Measurements from ENCODE around the gene BCAP29. TPM values are rescaled to one million over a fixed set of nuclear protein-coding genes. Genes with fewer than 3 reads are reported as not detected.

Gene BCAP29
- total RNA-seq, 6 donors from 2014 or later: 29.6 to 97.0 (median 62.2) TPM

DNA sequence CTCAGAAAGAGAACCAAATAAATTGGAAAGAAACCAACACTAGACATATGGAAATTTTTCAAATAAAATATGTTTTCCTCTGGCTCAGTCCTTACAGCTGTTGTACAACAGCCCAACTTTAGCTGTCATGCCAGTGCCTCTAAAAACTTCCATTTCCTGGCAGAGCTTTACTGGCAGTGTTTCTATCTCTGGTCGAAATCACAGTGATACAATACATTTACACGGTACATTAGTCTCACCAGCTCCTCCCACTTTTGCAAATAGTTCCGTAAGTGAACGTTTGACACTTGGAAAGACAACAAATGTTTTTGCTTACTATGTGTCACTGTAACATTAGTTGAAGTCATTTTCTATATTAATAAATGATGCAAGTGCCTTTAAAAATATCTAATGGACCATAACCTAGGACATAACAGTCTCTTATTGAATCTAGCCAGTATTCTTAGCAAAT is 29.8 kb downstream of the BCAP29 start:
- no peaks in the 10 kb centered on the region for H3K9me3 ChIP-seq
- TF ChIP-seq POLR2A (IDR thresholded peaks at IDR 0.05): no peak
- TF ChIP-seq, protein P1, sequence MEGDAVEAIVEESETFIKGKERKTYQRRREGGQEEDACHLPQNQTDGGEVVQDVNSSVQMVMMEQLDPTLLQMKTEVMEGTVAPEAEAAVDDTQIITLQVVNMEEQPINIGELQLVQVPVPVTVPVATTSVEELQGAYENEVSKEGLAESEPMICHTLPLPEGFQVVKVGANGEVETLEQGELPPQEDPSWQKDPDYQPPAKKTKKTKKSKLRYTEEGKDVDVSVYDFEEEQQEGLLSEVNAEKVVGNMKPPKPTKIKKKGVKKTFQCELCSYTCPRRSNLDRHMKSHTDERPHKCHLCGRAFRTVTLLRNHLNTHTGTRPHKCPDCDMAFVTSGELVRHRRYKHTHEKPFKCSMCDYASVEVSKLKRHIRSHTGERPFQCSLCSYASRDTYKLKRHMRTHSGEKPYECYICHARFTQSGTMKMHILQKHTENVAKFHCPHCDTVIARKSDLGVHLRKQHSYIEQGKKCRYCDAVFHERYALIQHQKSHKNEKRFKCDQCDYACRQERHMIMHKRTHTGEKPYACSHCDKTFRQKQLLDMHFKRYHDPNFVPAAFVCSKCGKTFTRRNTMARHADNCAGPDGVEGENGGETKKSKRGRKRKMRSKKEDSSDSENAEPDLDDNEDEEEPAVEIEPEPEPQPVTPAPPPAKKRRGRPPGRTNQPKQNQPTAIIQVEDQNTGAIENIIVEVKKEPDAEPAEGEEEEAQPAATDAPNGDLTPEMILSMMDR (IDR thresholded peaks at IDR 0.05): no peak
- TF ChIP-seq POLR2AphosphoS5 (IDR thresholded peaks at IDR 0.05): no peak
- TF ChIP-seq EP300 (IDR thresholded peaks at IDR 0.05): no peak
- no peaks in the 10 kb centered on the region for H3K27me3 ChIP-seq
- ATAC-seq (ENCODE audit: low FRiP score in 2 of 2) (no peak), DNase-seq (no peak)
- H3K4me1 ChIP-seq: peaks cover 0 to 15% (median 0%) of the 10 kb centered on the region in 4 donors
- no peak overlapping the region for H3K27ac ChIP-seq
- no peak overlapping the region for H3K4me3 ChIP-seq
- WGBS, 2 donors: 60 to 68% methylated on average over 4 of the region's 4 CpGs
- peaks cover 0 to 30% (median 10%) of the 10 kb centered on the region in 4 donors for H3K36me3 ChIP-seq

DNA sequence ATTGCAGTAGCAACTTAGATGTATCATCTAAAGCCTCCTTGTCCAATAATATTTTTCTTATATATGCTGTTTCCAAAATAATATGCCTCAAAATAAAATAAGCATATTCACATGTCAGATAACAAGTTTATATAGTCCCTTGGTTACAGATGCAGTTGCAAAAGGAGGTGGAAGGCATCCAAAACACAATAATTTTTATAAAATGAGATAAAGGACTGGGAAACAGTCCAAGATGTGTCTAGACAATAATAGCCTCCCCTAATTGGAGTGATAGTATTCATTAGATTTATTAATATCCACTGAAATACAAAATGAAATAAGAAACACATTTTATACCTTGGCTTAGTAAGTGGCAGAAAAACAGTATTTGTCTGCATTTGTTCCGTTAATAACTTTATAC is 30.3 kb downstream of the BCAP29 start:
- Histone ChIP-seq H3K9me3 (no peaks in the 10 kb centered on the region), H3K27ac (no peak overlapping the region), H3K4me3 (no peak overlapping the region), H3K27me3 (no peaks in the 10 kb centered on the region), H3K4me1 (peaks cover 0 to 15% (median 0%) of the 10 kb centered on the region in 4 donors), H3K36me3 (peaks cover 0 to 30% (median 10%) of the 10 kb centered on the region in 4 donors)
- DNase-seq (no peak), ATAC-seq (ENCODE audit: low FRiP score in 2 of 2) (no peak)
- WGBS, 2 donors: 93 to 94% methylated on average over 1 of the region's 1 CpG
- TF ChIP-seq, protein P1 (IDR thresholded peaks at IDR 0.05): no peak
- TF ChIP-seq POLR2A (IDR thresholded peaks at IDR 0.05) (no peak), POLR2AphosphoS5 (IDR thresholded peaks at IDR 0.05) (no peak), EP300 (IDR thresholded peaks at IDR 0.05) (no peak)

DNA sequence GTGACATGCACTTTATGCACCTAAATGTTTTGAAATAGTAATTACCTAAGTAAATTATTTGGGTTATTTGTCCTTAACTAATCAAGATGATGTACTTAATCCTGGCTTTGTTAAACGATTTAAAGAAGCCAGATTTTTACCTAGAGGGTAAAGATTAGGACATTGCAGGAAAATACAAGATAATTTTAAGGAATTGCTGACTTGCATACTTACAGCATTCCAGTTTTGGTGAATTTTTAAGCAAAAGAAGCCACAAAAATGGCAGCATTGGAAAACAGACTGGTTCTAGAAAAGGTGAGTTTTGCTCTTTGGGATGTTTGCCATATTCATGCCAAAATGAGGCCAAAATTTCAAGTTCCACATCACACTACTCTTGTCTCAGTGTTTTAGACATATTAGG is 33.4 kb downstream of the BCAP29 start:
- Histone ChIP-seq H3K27ac (no peak overlapping the region), H3K27me3 (no peaks in the 10 kb centered on the region), H3K4me3 (no peak overlapping the region), H3K4me1 (peaks cover 0 to 15% (median 0%) of the 10 kb centered on the region in 4 donors), H3K36me3 (peaks cover 0 to 46% (median 10%) of the 10 kb centered on the region in 4 donors), H3K9me3 (no peaks in the 10 kb centered on the region)
- DNase-seq (no peak), ATAC-seq (ENCODE audit: low FRiP score in 2 of 2) (no peak)
- 85 to 96% methylated on average over 1 of the region's 1 CpG for WGBS, 2 donors
- TF ChIP-seq EP300 (IDR thresholded peaks at IDR 0.05): no peak
- TF ChIP-seq, protein P1 (IDR thresholded peaks at IDR 0.05): no peak
- TF ChIP-seq POLR2AphosphoS5 (IDR thresholded peaks at IDR 0.05): no peak
- no peak for TF ChIP-seq POLR2A (IDR thresholded peaks at IDR 0.05)

DNA sequence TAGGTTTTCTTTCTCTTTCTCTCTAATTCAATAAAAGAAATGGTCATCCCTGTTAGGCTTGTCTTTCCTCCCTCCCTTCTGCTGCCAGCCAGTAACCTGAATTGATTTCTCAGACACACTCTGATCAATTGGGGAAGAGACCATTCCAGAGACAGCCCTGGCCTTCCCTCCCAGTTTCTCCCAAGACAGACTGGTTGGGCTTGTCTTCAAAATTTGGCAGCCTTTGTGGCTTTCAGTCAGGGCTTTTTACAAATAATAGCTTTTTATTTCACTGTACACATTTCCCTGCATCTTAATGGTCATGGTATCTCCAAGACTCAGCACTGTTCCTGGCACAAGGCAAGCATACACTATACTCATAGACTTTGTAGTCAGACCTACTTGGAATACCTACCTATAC is 33.9 kb downstream of the BCAP29 start:
- H3K9me3 ChIP-seq: no peaks in the 10 kb centered on the region
- DNase-seq: no peak
- H3K4me1 ChIP-seq: peaks cover 0 to 15% (median 0%) of the 10 kb centered on the region in 4 donors
- no peak overlapping the region for H3K4me3 ChIP-seq
- peaks cover 0 to 44% (median 10%) of the 10 kb centered on the region in 4 donors for H3K36me3 ChIP-seq
- H3K27ac ChIP-seq: no peak overlapping the region
- no peaks in the 10 kb centered on the region for H3K27me3 ChIP-seq
- no peak for ATAC-seq (ENCODE audit: low FRiP score in 2 of 2)
- TF ChIP-seq, protein P1 (IDR thresholded peaks at IDR 0.05): no peak
- no peak for TF ChIP-seq POLR2A (IDR thresholded peaks at IDR 0.05)
- TF ChIP-seq EP300 (IDR thresholded peaks at IDR 0.05): no peak
- no peak for TF ChIP-seq POLR2AphosphoS5 (IDR thresholded peaks at IDR 0.05)

DNA sequence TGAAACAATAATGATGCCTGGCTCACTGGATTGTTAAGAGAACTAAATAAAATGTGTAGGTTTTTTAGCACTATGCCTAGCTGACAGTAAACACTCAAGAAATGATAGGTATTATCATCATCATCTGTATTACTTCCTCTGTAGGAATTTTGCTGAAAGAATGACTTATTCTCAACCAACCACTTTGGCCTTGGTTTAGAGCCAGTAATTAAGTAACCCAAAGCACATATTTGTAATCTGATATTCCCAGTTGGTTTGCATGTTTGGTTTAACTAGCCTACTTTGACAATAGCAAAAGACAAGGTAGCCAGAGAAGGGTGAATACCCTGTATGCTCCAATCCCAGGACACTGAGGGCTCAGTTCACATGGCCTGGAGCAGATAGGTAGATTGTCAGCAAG is 34.4 kb downstream of the BCAP29 start:
- no peak for TF ChIP-seq POLR2AphosphoS5 (IDR thresholded peaks at IDR 0.05)
- TF ChIP-seq EP300 (IDR thresholded peaks at IDR 0.05): no peak
- no peak for TF ChIP-seq POLR2A (IDR thresholded peaks at IDR 0.05)
- TF ChIP-seq, protein P1 (IDR thresholded peaks at IDR 0.05): no peak
- Histone ChIP-seq H3K27ac (no peak overlapping the region), H3K27me3 (no peaks in the 10 kb centered on the region), H3K36me3 (peaks cover 0 to 40% (median 10%) of the 10 kb centered on the region in 4 donors), H3K4me1 (peaks cover 0 to 10% (median 0%) of the 10 kb centered on the region in 4 donors), H3K4me3 (no peak overlapping the region), H3K9me3 (no peaks in the 10 kb centered on the region)
- DNase-seq (no peak), ATAC-seq (ENCODE audit: low FRiP score in 2 of 2) (no peak)

All from upper lobe of left lung (tissue), 6 donors.